D341Med (cell line): Measurements from ENCODE around the gene SMIM22.
A peak's percentile ranks its signal among the peaks of the same experiment; 100 is the strongest.

Source experiments
- DNase-seq: peaks from one replicate; pipeline ENCODE4 v3.0.0; 2012; ENCODE audit warnings: low spot score

The SMIM22 gene

GRCh38 chr16:4795181-4795827, at the start of gene SMIM22:
Gene SMIM22 (plus strand): TSS chr16:4795369. CDS start chr16:4795735, 366 bp downstream.
- peak; percentile 32 for DNase-seq

GRCh38 chr16:4746215-4746614, 49.0 kb upstream of the SMIM22 start:
- DNase-seq: no peak

GRCh38 chr16:4746991-4747574, 48.1 kb upstream of the SMIM22 start:
- peak; percentile 50 for DNase-seq

GRCh38 chr16:4747906-4748681, 47.1 kb upstream of the SMIM22 start:
- peak; percentile 3 for DNase-seq

GRCh38 chr16:4748682-4749411, 46.3 kb upstream of the SMIM22 start:
- peak; percentile 15 for DNase-seq

- peak; percentile 9 for DNase-seq
Measured at GRCh38 chr16:4749700-4750257, 45.4 kb upstream of the SMIM22 start.

GRCh38 chr16:4750896-4751295, 44.3 kb upstream of the SMIM22 start:
- peak; percentile 2 for DNase-seq

- DNase-seq: peak; percentile 12
Measured at GRCh38 chr16:4752351-4753100, 42.6 kb upstream of the SMIM22 start.

- DNase-seq: no peak
Measured at GRCh38 chr16:4753227-4753626, 41.9 kb upstream of the SMIM22 start.

GRCh38 chr16:4754865-4755264, 40.3 kb upstream of the SMIM22 start:
- no peak for DNase-seq

- peak; percentile 3 for DNase-seq
Measured at GRCh38 chr16:4755687-4756086, 39.5 kb upstream of the SMIM22 start.

- DNase-seq: peak; percentile 9
Measured at GRCh38 chr16:4760221-4760910, 34.8 kb upstream of the SMIM22 start.

- DNase-seq: no peak
Measured at GRCh38 chr16:4762205-4762604, 33.0 kb upstream of the SMIM22 start.

GRCh38 chr16:4763791-4764190, 31.4 kb upstream of the SMIM22 start:
- peak; percentile 4 for DNase-seq

- DNase-seq: no peak
Measured at GRCh38 chr16:4765511-4766474, 29.4 kb upstream of the SMIM22 start.

GRCh38 chr16:4766875-4767628, 28.1 kb upstream of the SMIM22 start, which contains the start of gene ZNF500:
Gene ZNF500 (minus strand): TSS chr16:4767162. CDS start chr16:4765978, 1,184 bp downstream.
- DNase-seq: peak; percentile 96

- DNase-seq: no peak
Measured at GRCh38 chr16:4767872-4768548, 27.2 kb upstream of the SMIM22 start.
